HG03196 (cell line): ENCODE results near the gene TLR5.

Experiments used
- ATAC-seq: cut with Tn5 transposase; IDR thresholded peaks from one replicate; pipeline ENCODE4 v1.9.1; 2021; ENCODE audit not compliant: unreplicated experiment

TLR5 gene

DNA sequence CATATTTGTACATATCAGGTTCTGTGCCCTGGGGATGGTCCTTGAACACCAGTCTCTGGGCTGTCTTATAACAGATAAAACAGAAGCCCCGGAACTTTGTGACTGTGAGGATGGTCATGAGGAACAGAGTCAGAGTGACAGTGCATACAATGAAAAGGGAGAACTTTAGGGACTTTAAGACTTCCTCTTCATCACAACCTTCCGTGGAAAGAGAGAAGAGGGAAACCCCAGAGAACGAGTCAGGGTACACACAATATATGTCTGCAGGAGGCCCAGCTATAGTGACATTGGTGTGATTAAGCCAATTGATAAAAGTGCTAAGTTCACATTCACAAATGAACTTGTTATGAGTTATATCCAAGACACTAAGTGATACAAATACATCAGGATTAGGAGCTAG, 32.1 kb downstream of the TLR5 start:
- no peak for ATAC-seq

GRCh38 chr1:223109581-223110026, 33.4 kb downstream of the TLR5 start:
- ATAC-seq, result no peak

DNA sequence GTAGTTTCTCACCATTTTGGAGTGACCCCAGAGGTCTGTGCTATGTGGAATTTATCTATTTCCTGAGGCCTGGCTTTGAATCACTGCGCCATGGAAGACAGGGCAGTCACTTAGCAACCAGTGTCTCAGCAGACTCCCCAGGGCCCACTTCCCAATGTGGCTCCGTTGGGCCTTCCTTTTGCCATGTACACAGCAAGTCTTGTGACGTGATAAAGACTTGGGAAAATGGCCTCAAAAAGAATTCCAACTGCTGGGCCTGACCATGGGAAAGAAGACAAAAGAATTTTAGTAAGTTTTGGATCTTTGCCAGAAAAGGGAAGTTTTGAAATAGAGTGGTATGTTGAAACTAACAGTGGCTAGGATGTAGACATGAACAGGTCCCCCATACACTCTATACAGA, 36.2 kb downstream of the TLR5 start:
- no peak for ATAC-seq

GRCh38 chr1:223105568-223105967, 37.5 kb downstream of the TLR5 start:
- ATAC-seq, result no peak

DNA sequence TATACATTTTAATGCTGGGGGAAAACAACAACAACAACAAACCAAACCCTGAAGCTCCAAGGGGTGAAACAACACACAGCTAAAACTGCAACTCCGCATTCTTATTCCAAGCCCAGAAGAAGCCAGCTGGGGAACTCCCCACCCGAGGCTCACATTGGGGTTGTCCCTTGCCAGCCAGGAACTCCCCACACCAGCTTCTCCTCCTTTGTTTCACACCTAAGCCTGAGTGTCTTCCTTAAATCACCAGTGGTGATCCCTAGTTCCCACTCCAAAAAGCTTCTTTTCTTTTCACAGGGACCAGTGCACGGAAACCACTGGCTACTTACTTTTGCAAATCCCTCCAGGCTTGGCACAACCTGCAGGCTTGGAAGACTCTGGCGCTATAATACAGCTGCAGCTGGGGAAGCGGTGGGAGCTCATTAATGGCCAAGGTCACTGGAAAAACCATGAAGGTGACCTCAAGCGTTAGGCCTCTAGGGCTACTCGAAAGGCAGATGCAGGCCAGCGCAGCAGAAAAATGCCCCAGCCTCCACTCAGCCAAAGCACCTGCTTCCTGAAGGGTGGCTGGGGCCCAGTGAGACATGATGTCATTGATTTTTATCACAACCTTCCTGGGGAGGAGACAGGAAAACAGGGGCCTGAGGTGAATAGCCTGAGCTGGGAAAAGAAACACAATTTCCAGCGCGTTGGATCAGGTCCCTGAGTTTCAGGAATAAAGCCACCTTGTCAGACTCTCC, 40.1 kb downstream of the TLR5 start:
- ATAC-seq, result no peak

DNA sequence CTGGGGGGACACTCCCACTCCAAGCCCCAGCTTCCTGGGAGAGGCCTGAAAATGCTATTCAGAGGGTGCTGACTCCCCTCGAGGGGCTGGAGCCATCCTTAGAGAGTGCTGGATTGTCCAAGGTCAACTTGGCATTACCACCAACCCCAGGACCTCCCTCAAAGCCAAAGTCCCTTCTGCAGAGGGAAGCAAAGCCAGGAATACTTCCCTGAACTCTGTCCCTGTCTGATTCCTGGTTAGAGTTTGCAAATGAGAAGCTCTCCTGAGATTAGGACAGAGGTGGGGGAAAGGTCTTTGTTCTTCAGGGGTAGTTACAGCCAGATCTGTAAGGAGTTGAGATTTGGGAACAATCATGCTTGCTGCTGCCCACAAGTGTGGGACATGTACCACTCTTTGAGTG, 45.3 kb downstream of the TLR5 start:
- ATAC-seq, result no peak

- ATAC-seq, result no peak
Measured at GRCh38 chr1:223095870-223096269, 47.2 kb downstream of the TLR5 start.

- ATAC-seq, result no peak
Measured at GRCh38 chr1:223091896-223092295, 51.2 kb downstream of the TLR5 start.

GRCh38 chr1:223089250-223089649, 53.8 kb downstream of the TLR5 start:
- no peak for ATAC-seq

- no peak for ATAC-seq
Measured at GRCh38 chr1:223088713-223089240, 54.3 kb downstream of the TLR5 start.

GRCh38 chr1:223087291-223088255, 55.5 kb downstream of the TLR5 start:
- ATAC-seq, result no peak

DNA sequence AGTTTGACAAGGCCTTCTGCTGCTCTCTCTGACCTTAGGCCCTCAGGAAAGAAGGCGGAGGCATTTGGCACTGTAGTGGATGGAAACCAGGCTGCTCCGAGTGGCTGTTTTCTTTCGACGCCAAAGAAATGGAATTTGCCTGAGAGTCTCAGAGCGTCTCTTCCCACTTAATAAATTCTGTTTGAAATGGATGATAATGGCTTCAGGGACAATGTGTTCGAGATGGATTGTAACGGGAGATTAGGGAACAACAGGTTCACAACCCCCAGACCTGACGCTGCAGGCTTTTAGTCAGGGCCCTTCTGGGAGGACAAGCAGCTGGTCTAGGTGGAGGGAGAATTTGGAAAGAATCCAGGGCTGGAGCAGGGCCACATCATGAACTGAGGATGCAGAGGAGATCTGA, 58.6 kb downstream of the TLR5 start:
- no peak for ATAC-seq

GRCh38 chr1:223083831-223084230, 59.2 kb downstream of the TLR5 start:
- no peak for ATAC-seq

DNA sequence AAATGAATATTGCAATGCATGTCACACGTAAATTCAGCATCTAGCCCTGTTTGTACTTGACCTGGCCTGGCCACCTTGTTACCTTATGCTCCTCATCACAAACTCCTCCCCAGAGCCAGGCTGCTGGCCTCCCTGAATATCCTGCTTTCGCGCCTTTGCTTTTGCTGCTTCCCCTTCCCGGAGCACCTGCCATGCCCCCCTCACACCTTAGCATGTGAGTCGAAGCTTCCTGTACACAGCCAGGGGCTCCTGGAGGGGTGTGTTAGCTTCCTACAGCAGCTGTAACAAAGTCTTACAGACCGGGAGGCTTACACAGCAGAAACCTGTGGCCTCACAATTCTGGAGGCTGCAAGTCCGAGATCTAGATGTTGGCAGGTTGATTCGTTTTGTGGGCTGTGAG, 60.1 kb downstream of the TLR5 start:
- no peak for ATAC-seq

DNA sequence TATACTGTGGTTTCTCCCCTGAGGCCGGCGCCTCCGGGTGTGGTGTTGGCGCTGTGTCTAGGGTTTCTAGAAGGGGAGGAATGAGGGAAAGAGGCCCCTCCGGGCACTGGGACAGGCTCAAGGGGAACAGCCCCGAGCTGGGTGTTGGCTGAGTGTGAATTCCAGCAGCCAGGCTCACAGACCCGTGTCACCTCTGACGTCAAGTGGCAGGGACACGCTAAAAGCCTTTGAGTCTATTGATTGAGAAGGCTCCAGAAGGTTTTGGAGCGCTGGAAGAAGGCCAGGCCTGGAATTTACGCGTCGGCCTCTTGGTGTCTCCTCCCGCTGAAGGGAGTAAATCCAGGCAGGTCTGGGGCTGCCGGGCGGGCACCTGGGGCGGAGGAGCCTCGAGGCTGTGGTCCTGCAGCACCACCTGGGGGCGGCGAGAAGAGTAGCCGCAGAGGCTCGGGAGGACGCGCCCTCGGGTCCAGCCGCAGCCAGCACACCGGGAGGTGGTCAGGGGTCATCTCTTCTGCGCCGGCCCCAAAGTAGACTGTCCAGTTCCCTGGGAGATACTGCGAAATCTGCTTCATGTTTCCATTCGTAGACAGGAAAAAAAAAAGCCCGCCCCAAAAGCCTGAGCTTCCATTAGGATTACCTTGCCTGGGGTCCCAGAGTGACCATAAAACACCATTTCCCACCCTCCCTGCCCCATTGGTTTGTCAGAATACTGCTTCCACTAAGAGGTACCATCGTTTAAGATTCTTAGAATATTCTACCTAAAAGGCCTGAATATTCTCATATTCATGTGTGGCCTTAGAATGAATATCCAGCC, 61.7 kb downstream of the TLR5 start:
- peak; percentile 96 for ATAC-seq

- no peak for ATAC-seq
Measured at GRCh38 chr1:223079498-223079897, 63.5 kb downstream of the TLR5 start.

GRCh38 chr1:223077247-223077833, 65.7 kb downstream of the TLR5 start:
- no peak for ATAC-seq

- no peak for ATAC-seq
Measured at GRCh38 chr1:223076362-223076761, 66.7 kb downstream of the TLR5 start.

GRCh38 chr1:223075834-223076233, 67.2 kb downstream of the TLR5 start:
- no peak for ATAC-seq

DNA sequence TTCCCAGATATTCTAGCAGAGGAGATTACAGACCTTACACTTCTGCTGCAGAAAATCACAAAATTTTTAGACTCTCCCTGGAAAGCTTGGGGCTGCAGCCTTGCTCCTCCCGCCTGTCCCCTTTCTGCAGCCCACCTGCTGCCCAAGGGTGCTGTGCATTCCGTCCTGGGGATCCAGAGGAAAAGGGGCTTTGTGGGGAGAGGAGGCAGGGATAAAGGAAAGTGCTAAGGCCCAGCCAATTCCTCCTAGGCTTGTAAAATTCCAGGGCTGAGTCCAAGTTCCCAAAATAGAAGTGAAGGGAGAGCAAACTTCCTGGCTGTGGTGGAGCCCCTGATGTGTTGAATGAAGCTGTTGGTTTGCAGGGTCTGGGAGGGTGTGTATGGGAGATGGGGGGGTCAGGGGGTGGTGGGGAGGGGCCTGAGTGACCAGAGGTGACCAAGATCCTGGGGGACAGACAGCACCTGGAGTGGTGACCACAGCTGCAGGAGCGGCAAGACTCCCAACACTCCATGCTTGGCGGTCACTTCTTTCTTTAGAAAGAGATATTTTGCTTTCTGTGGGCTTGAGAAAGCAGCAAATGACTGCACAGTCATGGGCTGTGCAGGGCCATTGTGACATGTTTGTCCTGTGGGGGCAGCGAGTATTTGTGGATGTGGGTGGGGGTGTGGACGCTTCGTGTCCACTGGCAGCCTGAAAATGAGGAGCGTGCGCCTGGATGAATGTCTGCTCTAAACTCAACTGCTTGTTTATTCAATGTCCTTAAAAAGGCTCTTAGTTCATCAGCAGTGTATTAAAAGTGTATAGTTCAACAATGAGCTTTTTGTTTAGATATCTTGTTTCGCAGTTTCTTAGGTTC, 68.4 kb downstream of the TLR5 start:
- no peak for ATAC-seq
